Measurements from ENCODE around the gene RTP5. TPM values are rescaled to one million over a fixed set of nuclear protein-coding genes. Genes with fewer than 3 reads are reported as not detected.

RTP5 gene
- total and polyA plus RNA-seq, 9 donors = 0.05 to 0.06 (median 0.05) TPM; not detected in 6

DNA sequence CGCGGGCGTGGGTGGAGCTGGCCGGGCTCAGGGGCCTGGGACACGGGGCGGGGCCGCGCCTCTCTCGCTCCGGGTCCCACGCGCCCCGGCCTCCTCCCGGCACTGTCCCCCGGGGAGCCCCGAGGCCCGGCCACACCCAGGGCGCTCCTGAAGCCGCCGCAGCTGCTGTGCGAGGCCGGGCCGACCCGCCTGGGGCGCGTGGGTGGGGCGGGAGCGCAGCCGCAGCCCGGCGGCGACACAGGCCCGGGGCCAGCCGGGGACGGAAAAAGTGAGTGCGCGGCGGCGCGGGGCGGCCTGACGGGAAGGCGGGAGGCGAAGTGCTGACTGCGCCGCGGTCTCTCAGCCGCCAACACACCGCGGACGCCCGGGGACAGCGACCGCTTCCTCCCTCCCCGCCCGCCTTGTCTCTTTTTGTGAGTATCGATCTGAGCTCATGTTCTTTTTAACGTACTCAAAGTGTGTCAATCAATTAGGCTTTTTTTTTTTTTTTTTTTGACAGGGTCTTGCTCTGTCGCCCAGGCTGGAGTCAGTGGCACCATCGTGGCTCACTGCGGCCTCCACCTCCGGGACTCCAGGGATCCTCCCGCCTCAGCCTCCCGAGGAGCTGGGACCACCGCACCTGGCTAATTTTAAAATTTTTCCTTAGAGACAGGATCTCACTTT is 25.3 kb upstream of the RTP5 start:
- peaks cover 24% of the 10 kb centered on the region for H3K4me1 ChIP-seq (ENCODE audit: control insufficient read depth, insufficient read depth, low read length)
- H3K36me3 ChIP-seq (ENCODE audit: control insufficient read depth, insufficient read depth, low read length) = no peaks in the 10 kb centered on the region
- no peak overlapping the region for H3K27ac ChIP-seq (ENCODE audit: low read length)
- peaks cover 3% of the 10 kb centered on the region for H3K27me3 ChIP-seq (ENCODE audit: control insufficient read depth, insufficient read depth, low read length)
- peak overlapping the region; percentile 43 for H3K4me3 ChIP-seq (ENCODE audit: low read length)
- DNase-seq = peak; percentile 94
- WGBS (ENCODE audit: insufficient coverage) = 3% methylated on average over 61 of the region's 65 CpGs
- no peaks in the 10 kb centered on the region for H3K9me3 ChIP-seq (replicated peaks; ENCODE audit: control insufficient read depth, low read depth, low read length)

DNA sequence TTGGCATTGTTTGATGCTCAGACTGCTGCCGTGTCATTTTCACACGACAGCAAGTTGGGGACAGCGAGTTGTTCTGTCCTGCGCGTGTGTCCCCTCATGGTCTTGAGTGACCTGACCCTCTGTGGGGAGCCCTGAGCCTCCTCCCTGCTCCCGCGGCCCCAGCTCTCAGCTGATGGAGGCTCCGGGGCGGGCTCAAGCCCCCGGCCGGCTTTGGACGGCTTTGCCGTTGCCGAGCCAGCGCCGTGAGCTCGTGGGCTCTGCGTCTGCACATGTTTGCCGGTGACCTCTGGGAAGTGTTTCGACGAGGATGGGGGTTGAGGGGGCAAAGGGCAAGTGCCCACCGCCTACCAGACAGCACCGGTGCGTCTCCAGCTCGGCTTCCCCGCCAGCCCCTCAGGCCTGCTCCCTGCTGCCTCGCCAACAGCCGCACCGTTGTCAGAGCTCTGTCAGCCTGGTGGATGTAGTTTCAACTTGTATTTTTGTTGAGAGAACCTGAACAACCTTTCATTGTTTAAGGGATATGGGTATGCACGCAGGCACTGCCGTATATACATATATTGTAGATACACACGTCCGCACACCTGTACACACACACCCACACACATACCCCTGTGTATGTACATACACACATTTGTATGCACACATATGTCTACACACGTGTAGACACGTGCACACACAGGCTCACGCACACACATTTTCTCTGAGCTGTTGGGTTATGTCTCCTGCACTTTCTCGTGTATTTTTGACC is 24.5 kb upstream of the RTP5 start:
- Histone ChIP-seq H3K36me3 (ENCODE audit: control insufficient read depth, insufficient read depth, low read length) (no peaks in the 10 kb centered on the region), H3K27ac (ENCODE audit: low read length) (no peak overlapping the region)
- WGBS (ENCODE audit: insufficient coverage) = 57% methylated on average over 29 of the region's 37 CpGs

DNA sequence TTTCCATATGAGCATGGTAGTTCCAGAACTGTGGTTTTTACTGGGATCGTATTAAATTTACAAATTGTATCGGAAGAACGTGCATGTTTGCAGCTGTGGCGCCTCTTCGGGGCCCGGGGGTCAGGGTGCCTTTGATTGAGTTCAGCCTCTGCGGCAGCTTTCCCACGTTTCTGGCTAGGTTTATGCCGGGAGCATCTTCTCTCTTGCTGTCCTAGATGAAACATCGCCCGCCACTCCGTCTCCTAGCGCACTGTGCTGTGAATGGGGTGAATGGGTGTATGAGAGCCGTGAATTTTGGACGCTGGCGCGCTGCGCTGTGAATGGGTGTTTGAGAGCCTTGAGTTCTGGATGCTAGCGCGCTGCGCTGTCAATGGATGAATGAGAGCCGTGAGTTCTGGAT is 23.1 kb upstream of the RTP5 start:
- no peak overlapping the region for H3K4me3 ChIP-seq (ENCODE audit: low read length)
- H3K4me1 ChIP-seq (ENCODE audit: control insufficient read depth, insufficient read depth, low read length) = peaks cover 24% of the 10 kb centered on the region
- no peaks in the 10 kb centered on the region for H3K9me3 ChIP-seq (replicated peaks; ENCODE audit: control insufficient read depth, low read depth, low read length)
- 76% methylated on average over 22 of the region's 22 CpGs for WGBS (ENCODE audit: insufficient coverage)
- H3K27ac ChIP-seq (ENCODE audit: low read length) = no peak overlapping the region
- no peak for DNase-seq
- H3K36me3 ChIP-seq (ENCODE audit: control insufficient read depth, insufficient read depth, low read length) = no peaks in the 10 kb centered on the region
- peaks cover 3% of the 10 kb centered on the region for H3K27me3 ChIP-seq (ENCODE audit: control insufficient read depth, insufficient read depth, low read length)

More for the DNA sequence above, 24.5 kb upstream of the RTP5 start:
- peak overlapping the region; percentile 43 for H3K4me3 ChIP-seq (ENCODE audit: low read length)
- peaks cover 24% of the 10 kb centered on the region for H3K4me1 ChIP-seq (ENCODE audit: control insufficient read depth, insufficient read depth, low read length)
- DNase-seq = no peak
- H3K27me3 ChIP-seq (ENCODE audit: control insufficient read depth, insufficient read depth, low read length) = peaks cover 3% of the 10 kb centered on the region
- no peaks in the 10 kb centered on the region for H3K9me3 ChIP-seq (replicated peaks; ENCODE audit: control insufficient read depth, low read depth, low read length)

DNA sequence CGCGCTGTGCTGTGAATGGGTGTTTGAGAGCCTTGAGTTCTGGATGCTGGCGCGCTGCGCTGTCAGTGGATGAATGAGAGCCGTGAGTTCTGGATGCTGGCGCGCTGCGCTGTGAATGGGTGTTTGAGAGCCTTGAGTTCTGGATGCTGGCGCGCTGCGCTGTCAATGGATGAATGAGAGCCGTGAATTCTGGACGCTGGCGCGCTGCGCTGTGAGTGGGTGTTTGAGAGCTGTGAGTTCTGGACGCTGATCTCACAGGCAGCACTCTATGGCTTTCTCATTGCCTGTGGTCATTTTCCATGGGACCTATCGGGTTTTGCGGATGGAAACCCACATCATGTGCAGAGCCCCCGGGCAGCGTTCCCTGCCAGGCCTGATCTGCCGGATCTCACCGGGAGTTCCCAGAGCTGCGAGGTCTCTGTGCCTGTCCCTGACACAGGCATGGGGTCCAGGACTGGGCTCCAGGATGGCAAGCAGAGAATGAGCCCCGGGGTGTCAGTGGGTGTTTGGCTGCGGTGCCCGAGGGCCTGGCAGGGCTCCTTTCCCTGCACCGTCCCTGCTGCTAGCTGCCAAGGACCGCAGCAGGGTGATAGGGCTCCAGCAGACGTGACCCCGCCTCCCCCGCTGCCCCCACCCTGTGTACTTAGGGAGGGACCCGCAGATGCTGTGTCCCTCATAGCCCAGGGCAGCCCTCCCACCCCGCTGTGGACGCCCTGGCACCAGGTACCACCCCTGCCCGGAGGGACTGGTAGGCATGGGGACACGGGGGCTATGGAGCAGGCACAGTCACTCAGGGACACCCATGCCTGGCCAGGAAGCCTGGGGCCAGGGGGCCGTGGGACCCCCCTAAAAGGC is 20.5 kb upstream of the RTP5 start:
- Histone ChIP-seq H3K4me1 (ENCODE audit: control insufficient read depth, insufficient read depth, low read length) (peaks cover 14% of the 10 kb centered on the region), H3K9me3 (replicated peaks; ENCODE audit: control insufficient read depth, low read depth, low read length) (no peaks in the 10 kb centered on the region), H3K36me3 (ENCODE audit: control insufficient read depth, insufficient read depth, low read length) (no peaks in the 10 kb centered on the region), H3K4me3 (ENCODE audit: low read length) (no peak overlapping the region), H3K27me3 (ENCODE audit: control insufficient read depth, insufficient read depth, low read length) (peaks cover 3% of the 10 kb centered on the region), H3K27ac (ENCODE audit: low read length) (no peak overlapping the region)
- WGBS (ENCODE audit: insufficient coverage) = 85% methylated on average over 35 of the region's 39 CpGs
- DNase-seq = no peak

DNA sequence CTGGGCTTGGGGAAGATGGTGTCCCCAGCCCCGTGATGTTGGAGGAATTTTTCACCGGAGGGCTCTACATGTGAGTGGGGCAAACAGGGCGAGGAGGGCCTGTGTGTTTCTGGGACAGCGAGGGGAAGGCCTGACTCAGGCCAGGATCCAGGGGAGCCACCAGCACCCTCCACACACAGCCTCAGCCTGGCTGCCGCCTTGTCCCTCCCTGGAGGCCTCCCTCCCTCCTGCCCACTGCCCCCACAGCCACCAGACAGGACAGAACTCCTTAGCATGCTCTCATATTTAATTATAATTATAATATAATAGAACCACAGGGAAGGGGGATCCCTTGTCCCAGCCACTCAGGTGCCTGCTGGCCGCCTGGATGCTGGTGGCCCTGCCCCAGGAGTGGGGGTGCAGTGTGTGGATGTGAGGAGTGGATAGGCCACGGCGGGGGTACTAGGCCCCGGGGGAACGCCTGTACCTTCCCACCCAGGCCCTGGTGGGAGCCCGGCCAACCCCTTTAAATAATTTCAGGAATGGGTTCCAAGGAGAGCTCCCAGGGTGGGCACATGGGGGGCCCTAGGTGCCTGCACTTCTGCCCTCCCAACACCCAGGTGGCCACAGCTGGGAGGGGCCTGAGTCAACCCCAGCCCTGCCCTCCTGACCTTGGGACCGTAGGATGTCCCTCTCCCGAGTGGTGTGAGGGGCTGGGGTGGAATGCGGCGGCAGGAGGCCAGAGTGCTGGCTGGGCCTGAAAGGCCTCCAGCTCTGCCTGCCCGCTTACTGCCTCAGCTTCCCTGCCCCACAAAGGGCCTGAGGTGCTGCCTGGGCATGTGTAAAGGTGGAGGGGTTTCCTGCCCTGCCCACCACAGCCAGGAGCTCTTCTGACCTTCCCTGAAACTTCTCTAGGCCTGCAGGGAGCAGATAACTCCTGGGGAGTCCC is 19.6 kb upstream of the RTP5 start:
- no peak overlapping the region for H3K4me3 ChIP-seq (ENCODE audit: low read length)
- 47% methylated on average over 3 of the region's 16 CpGs for WGBS (ENCODE audit: insufficient coverage)
- H3K36me3 ChIP-seq (ENCODE audit: control insufficient read depth, insufficient read depth, low read length) = no peaks in the 10 kb centered on the region
- no peak for DNase-seq
- H3K27me3 ChIP-seq (ENCODE audit: control insufficient read depth, insufficient read depth, low read length) = peaks cover 2% of the 10 kb centered on the region
- no peaks in the 10 kb centered on the region for H3K9me3 ChIP-seq (replicated peaks; ENCODE audit: control insufficient read depth, low read depth, low read length)
- no peak overlapping the region for H3K27ac ChIP-seq (ENCODE audit: low read length)
- peaks cover 15% of the 10 kb centered on the region for H3K4me1 ChIP-seq (ENCODE audit: control insufficient read depth, insufficient read depth, low read length)

DNA sequence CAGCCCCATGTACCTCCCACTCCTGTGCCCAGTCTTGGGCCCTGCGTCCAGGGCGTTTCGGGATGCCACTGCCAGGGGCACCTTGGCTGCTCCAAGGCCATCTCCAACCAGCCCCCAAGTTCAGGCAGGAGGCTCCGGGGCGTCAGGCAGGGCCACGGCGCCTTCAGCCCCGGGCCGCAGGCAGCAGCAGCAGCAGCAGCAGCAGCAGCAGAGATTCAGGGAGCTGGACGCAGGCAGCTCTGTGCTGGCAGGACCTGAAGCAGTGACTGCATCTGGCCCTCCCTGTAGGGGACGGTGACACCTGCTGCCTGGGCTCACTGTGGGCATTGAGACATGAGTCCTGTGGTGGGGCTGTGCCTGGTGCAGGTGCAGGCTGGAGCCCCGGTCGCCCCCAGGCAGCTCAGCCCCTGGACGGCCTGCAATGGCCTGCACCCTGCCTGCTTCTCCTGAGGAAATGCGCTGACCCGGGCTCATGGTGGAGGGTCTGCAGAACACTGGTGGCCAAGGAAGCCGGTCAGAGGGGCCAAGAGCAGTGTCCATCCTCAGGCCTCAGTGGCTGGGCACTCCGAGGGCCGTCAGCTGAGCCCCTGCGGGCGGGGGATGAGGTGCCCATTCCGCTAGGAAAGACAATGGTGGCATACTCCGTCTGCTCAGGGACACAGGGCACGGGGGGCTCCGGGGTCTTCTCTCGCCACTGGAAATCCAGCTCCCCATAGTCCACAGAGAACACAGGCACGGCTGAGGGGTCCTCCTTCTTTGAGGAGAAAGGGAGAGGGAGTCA is 18.8 kb upstream of the RTP5 start:
- no peak for DNase-seq
- no peak overlapping the region for H3K4me3 ChIP-seq (ENCODE audit: low read length)
- H3K36me3 ChIP-seq (ENCODE audit: control insufficient read depth, insufficient read depth, low read length) = no peaks in the 10 kb centered on the region
- no peaks in the 10 kb centered on the region for H3K27me3 ChIP-seq (ENCODE audit: control insufficient read depth, insufficient read depth, low read length)
- peaks cover 14% of the 10 kb centered on the region for H3K4me1 ChIP-seq (ENCODE audit: control insufficient read depth, insufficient read depth, low read length)
- H3K9me3 ChIP-seq (replicated peaks; ENCODE audit: control insufficient read depth, low read depth, low read length) = no peaks in the 10 kb centered on the region
- H3K27ac ChIP-seq (ENCODE audit: low read length) = no peak overlapping the region
- 82% methylated on average over 24 of the region's 27 CpGs for WGBS (ENCODE audit: insufficient coverage)

DNA sequence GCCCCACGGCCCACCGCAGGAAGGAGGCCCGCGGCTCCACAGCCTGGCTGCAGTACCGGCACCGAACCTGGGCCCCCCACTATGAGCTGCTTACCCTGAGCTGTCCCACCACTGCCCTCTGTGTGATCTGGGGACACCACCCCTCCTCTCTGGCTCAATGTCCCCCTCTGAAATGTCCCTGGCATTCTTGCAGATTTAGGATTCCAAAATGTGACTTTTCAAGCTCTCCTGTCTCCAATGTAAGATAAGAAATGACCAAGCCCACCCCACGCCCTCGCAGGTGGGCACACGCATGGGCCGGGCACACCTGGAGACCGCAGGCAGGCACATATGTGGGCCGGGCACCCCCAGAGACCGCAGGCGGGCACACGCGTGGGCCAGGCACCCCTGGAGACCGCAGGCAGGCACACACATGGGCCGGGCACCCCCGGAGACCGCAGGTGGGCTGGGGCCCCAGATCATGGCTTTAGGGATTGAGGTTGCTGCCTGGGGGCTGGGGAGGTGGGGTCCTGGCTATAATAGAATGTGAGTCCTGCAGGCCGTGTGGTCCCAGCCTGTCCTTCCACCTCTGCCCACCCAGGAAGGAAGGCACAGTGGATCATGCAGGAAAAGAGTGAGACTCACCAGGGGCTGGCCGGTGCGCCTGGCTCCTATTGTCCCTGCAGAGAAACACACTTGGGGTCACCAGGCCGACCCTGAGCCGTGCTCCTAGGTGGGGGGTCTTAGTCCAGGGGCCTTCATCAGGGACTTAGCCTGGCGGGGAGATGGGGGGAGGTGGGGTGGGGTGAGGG is 18.0 kb upstream of the RTP5 start:
- peaks cover 14% of the 10 kb centered on the region for H3K4me1 ChIP-seq (ENCODE audit: control insufficient read depth, insufficient read depth, low read length)
- no peak for DNase-seq
- no peaks in the 10 kb centered on the region for H3K9me3 ChIP-seq (replicated peaks; ENCODE audit: control insufficient read depth, low read depth, low read length)
- 92% methylated on average over 13 of the region's 26 CpGs for WGBS (ENCODE audit: insufficient coverage)
- H3K27ac ChIP-seq (ENCODE audit: low read length) = no peak overlapping the region
- no peaks in the 10 kb centered on the region for H3K27me3 ChIP-seq (ENCODE audit: control insufficient read depth, insufficient read depth, low read length)
- no peak overlapping the region for H3K4me3 ChIP-seq (ENCODE audit: low read length)
- H3K36me3 ChIP-seq (ENCODE audit: control insufficient read depth, insufficient read depth, low read length) = no peaks in the 10 kb centered on the region

DNA sequence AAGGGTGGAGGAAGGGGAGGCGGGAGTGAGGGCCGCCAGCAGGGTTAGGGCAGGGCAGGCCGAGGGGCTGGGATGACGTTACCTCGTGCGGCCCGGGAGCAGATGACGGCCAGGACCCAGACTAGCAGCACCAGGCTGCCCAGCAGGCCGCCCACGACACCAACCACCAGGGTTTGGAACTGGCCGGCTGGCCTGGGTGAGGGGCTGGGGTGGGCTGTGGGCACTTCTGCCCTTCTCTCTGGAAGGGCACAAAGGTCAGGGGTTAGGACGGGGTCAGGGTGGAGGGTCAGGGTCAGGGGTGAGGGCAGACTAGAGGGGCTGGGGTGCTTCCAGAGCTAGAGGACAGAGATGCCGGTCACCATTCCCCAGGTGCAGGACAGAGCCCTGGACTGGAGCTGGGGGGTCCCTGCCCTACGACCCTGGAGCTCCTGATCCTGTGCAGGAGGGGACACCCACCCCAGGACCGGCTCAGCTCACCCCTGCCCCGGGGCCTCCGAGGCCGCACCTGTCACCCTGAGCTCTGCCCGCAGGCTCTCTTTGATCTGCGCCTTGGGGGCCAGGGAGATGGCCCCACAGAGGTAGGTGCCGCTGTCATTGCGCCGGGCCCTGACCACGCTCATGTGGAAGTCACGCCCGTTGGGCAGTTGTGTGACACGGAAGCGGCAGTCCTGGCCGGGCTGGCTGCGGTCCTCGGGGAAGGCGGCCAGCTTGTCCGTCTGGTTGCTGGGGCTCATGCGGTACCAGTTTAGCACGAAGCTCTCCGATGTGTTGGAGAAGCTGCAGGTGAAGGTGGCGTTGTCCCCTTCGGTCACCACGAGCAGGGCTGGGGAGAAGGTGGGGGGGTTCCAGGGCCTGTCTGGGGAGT is 17.2 kb upstream of the RTP5 start:
- Histone ChIP-seq H3K27me3 (ENCODE audit: control insufficient read depth, insufficient read depth, low read length) (no peaks in the 10 kb centered on the region), H3K9me3 (replicated peaks; ENCODE audit: control insufficient read depth, low read depth, low read length) (no peaks in the 10 kb centered on the region), H3K36me3 (ENCODE audit: control insufficient read depth, insufficient read depth, low read length) (no peaks in the 10 kb centered on the region), H3K27ac (ENCODE audit: low read length) (no peak overlapping the region), H3K4me3 (ENCODE audit: low read length) (no peak overlapping the region), H3K4me1 (ENCODE audit: control insufficient read depth, insufficient read depth, low read length) (peaks cover 14% of the 10 kb centered on the region)
- DNase-seq = no peak
- 82% methylated on average over 37 of the region's 39 CpGs for WGBS (ENCODE audit: insufficient coverage)

All from muscle of leg (tissue), 11 donors.